Parathyroid adenoma (tissue), 2 donors: ENCODE data around the gene ZNF814.
"Not testable (repeated sequence)": the region's sequence is repeated elsewhere in the genome, so short reads cannot be mapped to it uniquely, and the experiment has no call there.

Source experiments
- H2AFZ ChIP-seq: fragments of 300-600 bp; sonication (generic); one replicate; pipeline ENCODE4 v1.7.0; 2017; ENCODE audit warnings: antibody characterized with exemption, mild to moderate bottlenecking
- H3K27ac ChIP-seq: fragments of 300-600 bp; sonication (generic); one replicate; pipeline ENCODE4 v1.7.0; 2017
- H3K27me3 ChIP-seq: fragments of 300-600 bp; sonication (generic); one replicate; pipeline ENCODE4 v1.7.0; 2017; ENCODE audit warnings: low read length; ENCODE audit not compliant: control insufficient read depth, insufficient read depth
- H3K36me3 ChIP-seq: fragments of 300-600 bp; sonication (generic); one replicate; pipeline ENCODE4 v1.7.0; 2017; ENCODE audit warnings: low read length; ENCODE audit not compliant: control insufficient read depth, insufficient read depth
- H3K4me1 ChIP-seq: fragments of 300-600 bp; sonication (generic); one replicate; pipeline ENCODE4 v1.7.0; 2017; ENCODE audit warnings: control low read depth
- H3K4me2 ChIP-seq: fragments of 300-600 bp; sonication (generic); one replicate; pipeline ENCODE4 v1.7.0; 2017; ENCODE audit warnings: low read length
- H3K4me3 ChIP-seq: fragments of 300-600 bp; sonication (generic); one replicate; pipeline ENCODE4 v1.7.0; 2017; ENCODE audit warnings: low read depth, low read length
- H3K79me2 ChIP-seq: fragments of 300-600 bp; sonication (generic); one replicate; pipeline ENCODE4 v1.7.0; 2017; ENCODE audit warnings: control low read depth
- H3K9ac ChIP-seq: fragments of 300-600 bp; sonication (generic); one replicate; pipeline ENCODE4 v1.7.0; 2017; ENCODE audit warnings: mild to moderate bottlenecking
- H3K9me3 ChIP-seq: fragments of 300-600 bp; sonication (generic); one replicate; pipeline ENCODE4 v1.7.0; 2017; ENCODE audit warnings: low read length; ENCODE audit not compliant: control insufficient read depth
- CTCF ChIP-seq: fragments of 300-600 bp; sonication (generic); IDR thresholded peaks from one replicate; pipeline ENCODE4 v1.7.0; 2017; ENCODE audit warnings: antibody characterized with exemption, mild to moderate bottlenecking
- donor health status: primary hyperparathyroidism.

Gene ZNF814

GRCh38 chr19:57903618-57904184, 14.9 kb upstream of the ZNF814 start:
- Histone ChIP-seq H3K79me2 (peaks cover 4% of the 10 kb centered on the region), H2AFZ (no peak overlapping the region), H3K9me3 (no peaks in the 10 kb centered on the region), H3K4me1 (peaks cover 2% of the 10 kb centered on the region), H3K4me3 (no peak overlapping the region), H3K27me3 (no peaks in the 10 kb centered on the region), H3K36me3 (no peaks in the 10 kb centered on the region), H3K9ac (no peak overlapping the region), H3K27ac (no peak overlapping the region), H3K4me2 (no peak overlapping the region)
- TF ChIP-seq CTCF, result no peak

- Histone ChIP-seq H3K9me3 (no peaks in the 10 kb centered on the region), H3K4me1 (peaks cover 2% of the 10 kb centered on the region), H3K27me3 (no peaks in the 10 kb centered on the region), H3K4me2 (no peak overlapping the region), H3K79me2 (peaks cover 4% of the 10 kb centered on the region), H3K27ac (no peak overlapping the region), H2AFZ (no peak overlapping the region), H3K9ac (no peak overlapping the region), H3K36me3 (no peaks in the 10 kb centered on the region), H3K4me3 (no peak overlapping the region)
- no peak for TF ChIP-seq CTCF
Measured at GRCh38 chr19:57900311-57900710, 11.5 kb upstream of the ZNF814 start.

GRCh38 chr19:57890706-57891105, 1.9 kb upstream of the ZNF814 start:
- H3K27me3 ChIP-seq, H3K4me1 ChIP-seq, H3K79me2 ChIP-seq, H3K4me3 ChIP-seq, H2AFZ ChIP-seq, H3K27ac ChIP-seq, H3K36me3 ChIP-seq, H3K9me3 ChIP-seq, H3K9ac ChIP-seq, H3K4me2 ChIP-seq: not testable (repeated sequence)

- Histone ChIP-seq H3K79me2 (peaks cover 29% of the 10 kb centered on the region), H3K4me3 (peak overlapping the region; percentile 73), H3K27me3 (no peaks in the 10 kb centered on the region), H3K4me1 (peaks cover 6% of the 10 kb centered on the region), H3K27ac (peak overlapping the region; percentile 77), H3K4me2 (peak overlapping the region; percentile 88), H3K9me3 (no peaks in the 10 kb centered on the region), H3K36me3 (no peaks in the 10 kb centered on the region), H3K9ac (peak overlapping the region; percentile 39), H2AFZ (peak overlapping the region; percentile 92)
- no peak for TF ChIP-seq CTCF
Measured at GRCh38 chr19:57888107-57888559, 704 bp downstream of the ZNF814 start.

GRCh38 chr19:57887195-57887941, 1.5 kb downstream of the ZNF814 start:
- Histone ChIP-seq H3K79me2 (peaks cover 36% of the 10 kb centered on the region), H3K4me1 (peaks cover 6% of the 10 kb centered on the region), H3K36me3 (no peaks in the 10 kb centered on the region), H3K27ac (no peak overlapping the region), H3K27me3 (no peaks in the 10 kb centered on the region), H3K4me3 (peak overlapping the region; percentile 73), H2AFZ (peak overlapping the region; percentile 92), H3K9me3 (no peaks in the 10 kb centered on the region), H3K4me2 (peak overlapping the region; percentile 88), H3K9ac (no peak overlapping the region)
- TF ChIP-seq CTCF, result no peak
